GM19099 (cell line): ENCODE results near the gene TRIP12.

Experiments used
- POLR2A ChIP-seq: IDR thresholded peaks from 3 replicates; pipeline ENCODE4 v1.6.1; 2011; ENCODE audit warnings: low read depth; ENCODE audit not compliant: insufficient read length; ENCODE audit errors: extremely low read depth

Gene TRIP12

DNA sequence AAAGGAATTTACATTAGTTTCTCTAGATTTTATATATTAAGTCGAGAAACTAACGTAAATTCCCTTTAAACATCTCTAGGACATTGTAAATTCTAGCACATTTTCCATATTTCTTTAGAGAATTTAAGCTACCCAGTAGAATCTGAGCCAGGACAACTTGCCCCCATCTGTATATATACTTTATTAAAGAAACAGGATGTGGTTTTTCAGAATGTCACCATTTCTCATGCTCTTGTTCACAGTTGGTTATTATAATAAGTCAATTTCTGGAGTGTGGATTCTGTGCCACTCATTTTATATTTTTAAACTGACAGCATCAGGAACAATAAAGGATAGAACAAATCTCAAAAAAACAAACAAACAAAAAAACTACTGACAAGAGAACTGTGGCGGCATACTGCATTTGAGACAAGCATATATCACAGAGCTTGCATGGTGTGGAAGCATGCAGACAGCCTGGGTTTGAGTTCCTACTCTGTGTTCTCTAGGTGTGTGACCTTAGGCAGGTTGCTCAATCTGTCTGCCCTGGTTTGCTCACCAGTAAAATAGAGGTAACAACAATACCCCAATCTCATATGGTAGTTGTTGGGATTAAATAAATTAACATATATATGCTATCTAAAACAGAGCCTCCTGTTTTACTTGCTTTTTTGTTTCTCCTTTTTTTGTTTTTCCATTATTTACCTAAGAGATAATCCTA is 146.0 kb downstream of the TRIP12 start:
- TF ChIP-seq POLR2A = no peak

DNA sequence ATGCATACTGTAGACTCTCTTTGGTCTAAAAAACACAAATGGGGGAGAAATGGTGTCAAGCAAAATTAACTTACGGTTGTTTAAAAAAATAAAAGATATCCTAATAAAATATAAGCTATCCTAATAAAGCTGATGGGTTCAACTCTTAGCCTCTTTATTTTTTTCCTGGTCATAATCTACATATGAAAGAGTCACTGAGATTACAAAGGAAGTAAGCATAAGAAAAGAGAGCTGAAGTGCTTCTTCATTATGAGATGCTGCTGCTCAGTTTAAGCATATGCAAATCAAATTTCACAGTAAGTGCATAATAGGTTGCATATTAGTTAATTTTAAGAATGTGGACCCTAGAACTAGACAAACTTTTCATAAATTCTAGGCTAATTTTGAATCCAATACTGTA is 147.6 kb downstream of the TRIP12 start:
- no peak for TF ChIP-seq POLR2A

DNA sequence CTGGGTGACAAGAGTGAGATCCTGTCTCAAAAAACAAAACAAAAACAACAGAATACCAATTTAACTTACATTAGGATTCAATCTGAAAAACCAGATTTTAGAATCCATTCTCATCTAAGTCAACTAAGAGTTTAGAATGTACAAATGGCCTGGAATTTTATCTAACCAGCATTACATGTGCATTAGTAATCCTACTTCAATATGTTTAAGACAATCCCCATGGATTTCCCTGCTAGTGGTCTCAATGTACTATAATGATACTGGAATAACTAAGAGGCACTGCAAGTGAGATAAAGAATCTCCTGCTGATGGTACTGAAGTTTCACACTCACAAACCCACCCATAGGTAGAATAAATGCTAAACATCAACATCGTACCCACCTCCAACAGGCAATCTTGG is 153.6 kb downstream of the TRIP12 start:
- TF ChIP-seq POLR2A = no peak

DNA sequence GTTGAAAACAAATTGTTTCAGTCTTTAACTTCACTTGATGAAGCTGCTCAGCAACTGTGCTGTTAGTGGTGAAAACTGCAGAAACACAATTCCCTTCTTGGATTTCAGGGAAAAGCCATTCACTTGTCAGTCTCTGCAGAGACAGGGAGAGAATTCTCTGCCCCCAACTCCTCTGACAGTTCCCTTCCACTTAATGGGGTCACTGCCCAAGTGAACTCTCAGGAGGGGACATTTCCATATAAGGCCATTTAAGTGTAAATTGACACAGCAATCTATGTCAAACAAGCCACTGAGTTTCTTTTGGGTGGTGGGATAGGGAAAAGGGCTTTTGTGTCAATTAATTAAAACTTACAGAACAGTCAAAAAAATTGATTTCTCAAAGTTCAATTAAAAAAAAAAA is 156.1 kb downstream of the TRIP12 start:
- no peak for TF ChIP-seq POLR2A

DNA sequence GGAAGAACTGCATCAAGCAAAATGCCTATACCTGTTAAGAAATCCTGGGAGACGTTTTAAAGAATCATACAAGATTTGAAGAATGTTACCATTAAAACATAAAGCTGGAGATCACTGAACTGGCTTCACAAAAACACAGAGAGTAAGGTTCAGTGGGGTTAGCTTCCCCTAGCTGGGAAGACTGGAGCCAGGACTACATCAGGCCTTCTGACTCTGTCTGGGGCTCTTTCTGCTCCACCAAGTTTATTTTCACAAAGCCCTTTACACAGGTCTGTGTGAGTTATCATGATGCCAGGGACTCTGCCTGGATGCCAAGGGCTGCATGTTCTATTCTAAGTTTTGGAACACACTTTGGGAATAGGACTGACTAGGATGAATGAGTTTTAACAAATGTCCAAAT is 160.1 kb downstream of the TRIP12 start:
- TF ChIP-seq POLR2A = no peak

DNA sequence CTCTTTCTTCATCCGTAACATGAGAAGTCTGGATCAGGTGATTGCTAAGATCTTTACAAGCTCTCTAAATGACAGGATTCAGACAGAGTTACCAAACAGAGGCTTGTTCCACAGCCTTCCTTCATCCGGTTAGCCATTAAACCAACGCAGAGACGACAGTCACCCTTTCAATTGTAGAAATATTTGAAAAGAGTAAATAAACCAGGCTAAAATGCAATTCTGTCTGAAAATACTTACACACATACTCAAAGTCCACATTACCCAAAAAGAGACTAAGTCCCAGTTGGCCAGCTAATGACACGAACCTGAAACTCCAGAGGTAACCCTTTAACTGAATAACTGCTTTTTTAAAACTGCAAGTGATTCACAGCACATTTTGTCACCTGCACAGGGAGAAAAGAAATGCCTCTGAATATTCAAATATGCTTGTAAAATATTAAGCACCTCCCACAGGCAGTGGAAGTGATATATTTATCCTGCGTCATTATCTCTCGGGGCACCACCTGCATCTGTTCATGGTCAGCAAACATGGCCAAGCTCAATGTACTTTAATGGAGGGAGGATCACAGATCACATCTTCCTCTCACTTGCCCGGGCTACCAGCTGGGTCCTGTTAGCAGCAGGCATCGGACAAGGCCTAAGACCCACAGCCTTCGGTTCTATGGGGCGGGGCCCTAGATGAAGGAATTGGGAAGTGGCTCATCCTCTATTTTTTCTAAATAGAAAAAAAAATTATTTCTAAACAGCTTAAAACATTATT is 168.7 kb downstream of the TRIP12 start:
- TF ChIP-seq POLR2A = no peak

DNA sequence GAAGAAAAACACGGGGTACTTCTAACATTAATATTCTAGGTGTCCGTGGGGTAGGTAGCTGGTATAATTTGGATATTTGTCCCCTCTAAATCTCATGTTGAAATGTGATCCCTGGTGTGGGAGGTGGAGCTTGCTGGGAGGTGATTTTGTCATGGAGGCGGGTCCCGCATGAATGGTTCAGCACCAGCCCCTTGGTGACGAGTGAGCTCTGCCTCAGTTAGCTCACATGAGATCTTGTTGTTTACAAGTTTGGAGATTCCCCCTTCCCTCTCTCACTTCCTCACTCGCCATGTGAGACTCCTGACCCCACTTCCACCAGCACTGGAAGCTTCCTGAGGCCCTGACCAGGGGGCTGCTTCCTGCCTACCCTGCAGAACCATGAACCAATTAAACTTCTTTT is 172.0 kb downstream of the TRIP12 start:
- no peak for TF ChIP-seq POLR2A

DNA sequence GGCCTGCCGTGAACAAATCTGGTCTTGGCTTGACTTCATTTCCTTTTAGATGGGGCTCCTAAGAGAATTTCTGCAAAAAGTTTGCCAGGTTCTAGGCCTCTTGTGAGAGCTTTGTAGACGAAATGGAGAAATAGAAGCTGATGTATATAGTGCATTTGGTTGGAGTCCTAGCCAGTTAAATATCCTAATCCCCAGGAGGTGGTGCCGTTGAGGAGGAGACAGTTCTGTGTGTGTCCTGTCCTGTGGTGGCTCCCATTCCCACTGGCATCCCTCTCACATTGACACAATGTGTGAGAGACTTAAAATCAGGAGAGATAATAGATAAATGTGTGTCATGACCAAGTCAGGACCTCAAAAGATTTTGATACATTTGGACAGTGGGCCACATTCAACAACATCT is 172.9 kb downstream of the TRIP12 start:
- TF ChIP-seq POLR2A = no peak

DNA sequence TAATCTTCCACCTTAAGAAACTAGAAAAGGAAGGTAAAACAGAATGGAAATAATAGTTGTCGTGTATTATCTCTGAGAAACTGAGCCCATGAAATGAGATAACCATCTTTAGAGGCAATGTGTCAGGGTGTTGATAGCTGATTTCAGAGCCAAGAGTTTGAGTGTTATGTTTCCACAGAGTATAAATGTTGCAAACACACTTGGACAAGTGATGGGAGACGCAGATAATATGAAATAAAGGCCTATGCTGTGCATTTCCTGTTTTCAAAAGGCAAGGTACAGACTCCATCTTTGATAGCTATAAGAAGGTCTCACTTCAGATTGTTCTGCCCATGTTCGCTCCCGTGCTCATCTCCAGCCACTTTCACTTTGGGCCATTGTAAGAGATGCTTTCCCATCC is 181.5 kb downstream of the TRIP12 start:
- no peak for TF ChIP-seq POLR2A

DNA sequence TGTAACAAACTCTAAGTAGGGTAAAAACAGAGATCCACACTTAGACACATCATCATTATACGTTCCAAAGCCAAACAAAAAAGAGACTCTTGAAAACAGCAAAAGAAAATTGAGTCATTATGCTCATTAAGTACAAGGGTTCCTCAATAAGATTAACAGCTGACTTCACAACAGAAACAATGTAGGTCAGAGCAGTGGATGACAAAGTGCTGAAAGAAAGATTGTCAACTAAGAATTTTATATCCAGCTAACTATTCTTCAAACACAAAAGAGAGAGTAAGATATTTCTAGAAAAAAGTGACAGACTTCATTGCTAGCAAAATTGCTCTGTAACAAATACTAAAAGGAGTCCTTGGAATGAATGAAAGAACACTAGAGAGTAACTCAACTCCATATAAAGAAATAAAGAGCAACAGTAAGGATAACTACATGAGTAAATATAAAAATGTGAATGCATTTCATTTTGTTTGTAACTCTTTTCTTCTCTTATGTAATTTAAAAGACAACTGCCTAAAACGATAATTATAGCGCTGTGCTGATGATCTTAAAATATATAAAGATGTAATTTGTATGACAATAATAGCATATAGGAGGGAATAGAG is 183.7 kb downstream of the TRIP12 start:
- TF ChIP-seq POLR2A = no peak

DNA sequence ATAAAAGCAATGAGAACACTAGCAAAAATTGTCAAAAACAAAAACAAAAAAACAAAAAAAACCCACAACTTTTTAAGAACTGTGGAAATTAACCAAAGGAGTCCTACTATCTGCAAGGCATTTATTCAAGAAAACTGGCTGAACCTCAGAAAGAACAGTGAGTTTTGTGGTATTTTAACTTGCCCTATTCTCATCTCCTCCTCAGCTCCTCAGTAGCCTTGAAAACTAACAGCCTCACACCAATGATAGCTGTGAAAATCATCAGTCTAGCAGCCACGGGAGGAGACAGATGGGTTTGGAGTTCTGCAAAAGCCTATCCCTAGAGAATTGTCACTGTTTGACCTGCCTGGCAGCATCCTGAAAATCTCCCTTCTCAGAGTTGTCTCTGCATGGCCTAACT is 187.4 kb downstream of the TRIP12 start:
- no peak for TF ChIP-seq POLR2A

DNA sequence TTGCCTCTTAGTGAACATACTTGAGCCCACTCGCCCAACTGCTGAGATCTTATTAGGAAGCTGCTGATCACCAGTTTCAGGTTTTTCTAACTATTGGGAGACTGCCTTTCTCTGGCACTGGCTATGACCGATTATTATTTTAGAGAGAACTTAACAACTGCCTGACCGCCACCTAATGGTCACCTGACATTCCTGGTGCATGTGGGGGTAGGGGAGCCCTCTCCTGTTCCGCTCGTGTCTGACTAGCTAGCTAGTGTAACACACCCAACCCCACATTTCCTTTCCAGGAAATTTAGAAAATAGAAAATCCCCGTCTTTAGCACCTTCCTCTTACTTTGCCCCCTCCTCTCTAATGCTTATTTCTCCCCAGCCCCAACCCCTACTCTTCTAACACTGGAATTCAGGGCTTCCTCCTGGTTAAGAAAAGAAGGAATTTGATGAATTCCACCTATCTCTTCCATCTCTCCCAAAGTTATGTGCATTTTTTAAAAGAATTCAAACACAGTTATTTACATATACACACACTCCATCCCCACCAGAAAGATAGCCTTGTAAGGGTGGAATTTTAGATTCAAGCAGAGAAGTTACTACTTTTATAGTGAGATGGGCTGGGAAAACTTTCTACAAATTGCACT is 188.1 kb downstream of the TRIP12 start:
- no peak for TF ChIP-seq POLR2A

DNA sequence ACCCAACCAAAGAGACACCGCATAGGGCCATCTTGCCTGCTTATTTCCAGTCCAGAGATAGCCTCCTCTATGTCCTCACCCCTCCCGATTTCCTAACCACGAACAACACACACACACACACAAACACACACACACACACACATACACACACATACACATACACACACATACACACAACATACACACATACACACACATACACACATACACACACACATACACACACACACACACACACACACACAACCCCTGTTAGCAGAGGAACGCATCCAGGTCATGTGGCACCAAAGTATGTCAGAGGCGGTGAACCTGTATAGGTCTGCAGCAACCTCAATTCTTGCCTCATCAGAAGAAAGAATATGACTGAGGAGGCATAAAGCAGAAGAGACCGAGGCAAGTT is 188.9 kb downstream of the TRIP12 start:
- TF ChIP-seq POLR2A = no peak

DNA sequence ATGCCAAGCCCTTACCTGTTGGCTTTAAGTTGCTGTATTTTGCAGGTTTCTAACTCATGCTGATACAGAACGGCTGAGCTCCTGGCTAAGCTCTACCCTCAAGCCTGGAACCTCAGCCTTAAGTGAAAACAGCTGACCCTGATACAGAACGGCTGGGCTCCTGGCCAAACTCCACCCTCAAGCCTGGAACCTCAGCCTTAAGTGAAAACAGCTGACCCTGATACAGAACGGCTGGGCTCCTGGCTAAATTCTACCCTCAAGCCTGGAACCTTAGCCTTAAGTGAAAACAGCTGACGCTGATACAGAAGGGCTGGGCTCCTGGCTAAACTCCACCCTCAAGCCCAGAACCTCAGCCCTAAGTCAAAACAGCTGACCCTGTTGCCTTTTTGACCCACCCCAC is 189.9 kb downstream of the TRIP12 start:
- no peak for TF ChIP-seq POLR2A

DNA sequence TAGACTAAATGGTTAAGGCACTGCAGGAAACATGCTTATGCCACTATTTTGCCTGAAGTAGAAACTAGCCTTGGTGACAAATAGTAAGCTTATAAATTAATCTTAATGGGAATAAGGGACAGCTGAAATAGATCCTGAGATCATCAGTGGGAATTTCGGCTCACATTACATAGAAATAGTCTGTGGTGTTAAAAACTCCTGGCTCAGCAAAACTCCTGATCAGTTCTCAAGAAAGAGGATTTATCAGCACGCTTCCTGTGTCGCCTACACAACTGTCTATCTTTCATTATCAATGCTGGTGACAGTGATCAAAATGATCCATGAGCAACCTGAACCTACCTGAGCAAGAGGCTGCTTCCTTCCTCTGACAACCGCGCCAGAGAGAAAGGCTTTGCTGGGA is 190.4 kb downstream of the TRIP12 start:
- no peak for TF ChIP-seq POLR2A

DNA sequence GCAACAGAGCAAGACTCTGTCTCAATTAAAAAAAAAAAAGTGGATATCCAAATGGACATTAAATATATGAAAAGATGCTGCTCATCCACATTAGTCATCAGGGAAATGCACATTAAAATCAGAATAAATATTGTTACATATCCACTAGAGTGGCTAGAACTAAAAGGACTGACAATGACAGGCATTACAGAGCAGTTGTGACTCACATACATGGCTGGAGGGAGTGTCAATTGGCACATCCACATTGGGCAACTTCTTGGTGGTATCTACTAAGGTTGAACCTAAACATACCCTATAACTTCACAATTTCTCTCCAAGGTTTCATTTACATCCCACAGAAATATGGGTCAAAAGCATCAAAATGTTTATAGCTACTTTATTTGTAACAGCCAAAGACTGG is 193.4 kb downstream of the TRIP12 start:
- no peak for TF ChIP-seq POLR2A
